ENCODE measurements around the gene ATP5MC2. TPM values are rescaled to one million over a fixed set of nuclear protein-coding genes. Genes with fewer than 3 reads are reported as not detected.

ATP5MC2 gene
- total RNA-seq, 1 experiment from 2014 or later, result 322 TPM

- Histone ChIP-seq H3K27ac (ENCODE audit: low read length) (no peak overlapping the region), H3K9me3 (ENCODE audit: low read length) (no peaks in the 10 kb centered on the region), H3K4me3 (ENCODE audit: low read length) (no peak overlapping the region), H3K9ac (ENCODE audit: low read length) (no peak overlapping the region), H2AFZ (ENCODE audit: low read length) (no peak overlapping the region), H3K27me3 (ENCODE audit: low read length) (no peaks in the 10 kb centered on the region), H3K79me2 (ENCODE audit: low read length) (no peaks in the 10 kb centered on the region), H3F3A (ENCODE audit: low read length, unreplicated experiment) (no peaks in the 10 kb centered on the region), H3K4me1 (ENCODE audit: insufficient read depth, low read length) (peaks cover 4% of the 10 kb centered on the region), H3K4me2 (ENCODE audit: low read length) (no peak overlapping the region), H3K36me3 (ENCODE audit: low read depth, low read length) (peaks cover 27% of the 10 kb centered on the region), H3K9me2 (replicated peaks; ENCODE audit: low read length) (no peaks in the 10 kb centered on the region), H4K20me1 (ENCODE audit: low read length) (no peaks in the 10 kb centered on the region)
- no peak for DNase-seq
- ChIA-PET POLR2A (ENCODE audit: unreplicated experiment) (no interaction called here), CTCF (no interaction called here)
- TF ChIP-seq CTCF (conservative IDR thresholded peaks at IDR 0.05; ENCODE audit: low read depth, low read length) (no peak), EZH2 (IDR thresholded peaks at IDR 0.05; ENCODE audit: low read length, unreplicated experiment) (no peak), EZH2phosphoT487 (IDR thresholded peaks at IDR 0.05; ENCODE audit: borderline replicate concordance, low read length) (no peak)
- BruUV-seq (replicated peaks), result no TSS peak
- ATAC-seq, result no peak
- intact Hi-C loops (cut with micrococcal nuclease), result no loop called here
These were observed 10.9 kb downstream of the ATP5MC2 start for GRCh38 chr12:53664936-53665335.

GRCh38 chr12:53664191-53664590 lies 11.7 kb downstream of the ATP5MC2 start:
- H3K4me2 ChIP-seq (ENCODE audit: low read length), result no peak overlapping the region
- ATAC-seq (no peak), DNase-seq (no peak)
- peaks cover 5% of the 10 kb centered on the region for H3F3A ChIP-seq (ENCODE audit: low read length, unreplicated experiment)
- no peaks in the 10 kb centered on the region for H3K79me2 ChIP-seq (ENCODE audit: low read length)
- ChIA-PET POLR2A (ENCODE audit: unreplicated experiment) (no interaction called here), CTCF (no interaction called here)
- peaks cover 12% of the 10 kb centered on the region for H3K4me1 ChIP-seq (ENCODE audit: insufficient read depth, low read length)
- no peaks in the 10 kb centered on the region for H3K9me3 ChIP-seq (ENCODE audit: low read length)
- peaks cover 20% of the 10 kb centered on the region for H3K36me3 ChIP-seq (ENCODE audit: low read depth, low read length)
- intact Hi-C loops (cut with micrococcal nuclease), result no loop called here
- no peak overlapping the region for H3K4me3 ChIP-seq (ENCODE audit: low read length)
- no peak for TF ChIP-seq CTCF (conservative IDR thresholded peaks at IDR 0.05; ENCODE audit: low read depth, low read length)
- no peak for TF ChIP-seq EZH2phosphoT487 (IDR thresholded peaks at IDR 0.05; ENCODE audit: borderline replicate concordance, low read length)
- BruUV-seq (replicated peaks), result no TSS peak
- no peak overlapping the region for H2AFZ ChIP-seq (ENCODE audit: low read length)
- H3K9me2 ChIP-seq (replicated peaks; ENCODE audit: low read length), result no peaks in the 10 kb centered on the region
- H3K9ac ChIP-seq (ENCODE audit: low read length), result no peak overlapping the region
- H4K20me1 ChIP-seq (ENCODE audit: low read length), result no peaks in the 10 kb centered on the region
- H3K27ac ChIP-seq (ENCODE audit: low read length), result no peak overlapping the region
- no peaks in the 10 kb centered on the region for H3K27me3 ChIP-seq (ENCODE audit: low read length)

- no peak for ATAC-seq
- POLR2A ChIA-PET (ENCODE audit: unreplicated experiment), result no interaction called here
- H3K4me3 ChIP-seq (ENCODE audit: low read length), result no peak overlapping the region
These were observed 15.8 kb downstream of the ATP5MC2 start for GRCh38 chr12:53660041-53660440.

More at GRCh38 chr12:53660041-53660440, 15.8 kb downstream of the ATP5MC2 start:
- Histone ChIP-seq H3F3A (ENCODE audit: low read length, unreplicated experiment) (peaks cover 6% of the 10 kb centered on the region), H3K36me3 (ENCODE audit: low read depth, low read length) (peaks cover 2% of the 10 kb centered on the region; the same call in 1 of the 2 replicates), H3K27ac (ENCODE audit: low read length) (peak overlapping the region; percentile 90), H4K20me1 (ENCODE audit: low read length) (no peaks in the 10 kb centered on the region), H3K4me1 (ENCODE audit: insufficient read depth, low read length) (peaks cover 22% of the 10 kb centered on the region), H2AFZ (ENCODE audit: low read length) (no peak overlapping the region), H3K79me2 (ENCODE audit: low read length) (no peaks in the 10 kb centered on the region), H3K9me3 (ENCODE audit: low read length) (no peaks in the 10 kb centered on the region), H3K9ac (ENCODE audit: low read length) (peak overlapping the region; percentile 48; the same call in 1 of the 2 replicates), H3K4me2 (ENCODE audit: low read length) (peak overlapping the region; percentile 61), H3K9me2 (replicated peaks; ENCODE audit: low read length) (no peaks in the 10 kb centered on the region), H3K27me3 (ENCODE audit: low read length) (no peaks in the 10 kb centered on the region)
- BruUV-seq (replicated peaks), result no TSS peak
- no peak for DNase-seq
- TF ChIP-seq CTCF (conservative IDR thresholded peaks at IDR 0.05; ENCODE audit: low read depth, low read length) (no peak), EZH2 (IDR thresholded peaks at IDR 0.05; ENCODE audit: low read length, unreplicated experiment) (no peak), EZH2phosphoT487 (IDR thresholded peaks at IDR 0.05; ENCODE audit: borderline replicate concordance, low read length) (no peak)
- intact Hi-C loops (cut with micrococcal nuclease), result no loop called here
- CTCF ChIA-PET, result interaction anchor here (2.0 kb wide), 1 partner anchor 16 kb away, joined by 10 read pairs; the partner anchor contains the start of gene ATP5MC2
